Immature natural killer cell (primary cell): ENCODE results near the gene COX5B. TPM values are rescaled to one million over a fixed set of nuclear protein-coding genes. Genes with fewer than 3 reads are reported as not detected.

Source experiments
- DNase-seq, 3 donors: peaks; one replicate each; pipeline ENCODE4 v3.0.0; 2022; ENCODE audit warnings: mixed read lengths in 1 of 3
- H3K27ac Mint-ChIP-seq, 6 donors: one replicate each; pipeline ENCODE4 v1.8.0; 2020; ENCODE audit warnings: mixed read lengths in 6 of 6, mild to moderate bottlenecking in 5 of 6, inconsistent platforms in 4 of 6, moderate library complexity in 3 of 6
- H3K27me3 Mint-ChIP-seq, 3 donors: one replicate each; pipeline ENCODE4 v1.8.0; 2020 to 2021; ENCODE audit warnings: low read depth in 3 of 3, mild to moderate bottlenecking in 3 of 3, mixed read lengths in 3 of 3, moderate library complexity in 3 of 3, inconsistent platforms in 1 of 3
- H3K36me3 Mint-ChIP-seq, 3 donors: one replicate each; pipeline ENCODE4 v1.8.0; 2020; ENCODE audit warnings: mixed read lengths in 3 of 3, inconsistent platforms in 2 of 3, mild to moderate bottlenecking in 2 of 3
- H3K4me1 Mint-ChIP-seq, 2 donors: one replicate each; pipeline ENCODE4 v1.8.0; 2020; ENCODE audit warnings: inconsistent platforms in 2 of 2, mild to moderate bottlenecking in 2 of 2, mixed read lengths in 2 of 2, moderate library complexity in 1 of 2
- H3K4me3 Mint-ChIP-seq, 5 donors: one replicate each; pipeline ENCODE4 v1.8.0; 2020; ENCODE audit warnings: mild to moderate bottlenecking in 5 of 5, mixed read lengths in 5 of 5, inconsistent platforms in 3 of 5, moderate library complexity in 3 of 5
- H3K9me3 Mint-ChIP-seq, 6 donors: one replicate each; pipeline ENCODE4 v1.8.0; 2020; ENCODE audit warnings: mild to moderate bottlenecking in 6 of 6, mixed read lengths in 6 of 6, inconsistent platforms in 4 of 6, moderate library complexity in 3 of 6
- polyA plus RNA-seq, 3 donors: library from polyadenylated mRNA; unstranded; fragments of 300-500 nt; fragmentation: Illumina TruSeq; gene quantifications; one replicate each; pipeline ENCODE4 v1.2.3, GENCODE V29; 2021

COX5B gene
- polyA plus RNA-seq, 3 donors from 2014 or later, result 326 to 501 (median 349) TPM

DNA sequence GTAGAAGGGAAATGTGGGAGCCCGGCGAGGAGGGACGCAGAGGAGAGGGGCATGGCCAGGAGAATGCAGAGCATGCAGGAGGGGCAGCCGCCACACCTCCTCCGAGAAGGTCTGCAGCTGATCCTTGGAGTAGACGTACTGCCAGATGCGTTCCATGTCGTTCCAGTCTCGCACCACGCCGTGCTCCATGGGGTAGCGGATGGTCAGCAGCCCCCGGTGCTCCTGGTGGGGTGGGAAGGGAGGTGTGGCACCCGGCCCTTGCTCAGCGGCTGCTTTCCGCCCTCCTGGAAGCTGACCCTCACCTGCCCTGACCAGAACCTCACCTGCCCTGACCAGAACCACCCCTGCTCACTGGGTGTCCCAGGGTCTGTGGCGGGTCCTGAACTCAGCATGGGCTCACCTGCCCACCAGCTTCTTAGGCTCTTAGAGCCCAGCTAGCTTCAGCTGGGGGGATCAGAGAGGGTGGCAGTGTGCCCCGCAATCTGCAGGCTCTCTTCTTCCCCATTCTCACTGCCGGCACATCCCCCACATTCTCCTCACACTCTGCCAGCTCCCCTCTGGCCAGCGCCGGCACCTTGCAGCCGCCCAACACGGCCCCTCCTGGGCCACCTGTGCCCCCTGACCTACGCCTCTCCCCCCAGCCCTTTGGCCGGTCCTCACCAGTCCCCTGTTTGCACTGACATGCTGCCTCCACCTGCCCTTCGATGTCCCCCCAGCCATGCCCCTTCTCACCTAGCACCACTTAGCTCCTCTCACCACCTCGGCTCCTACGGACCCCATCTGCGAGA, 13.6 kb downstream of the COX5B start:
- peaks cover 0 to 7% (median 5%) of the 10 kb centered on the region in 3 donors for H3K27me3 Mint-ChIP-seq
- no peak overlapping the region for H3K4me3 Mint-ChIP-seq
- DNase-seq, result no peak
- H3K9me3 Mint-ChIP-seq, result peaks cover 0 to 1% (median 0%) of the 10 kb centered on the region in 6 donors
- peaks cover 25 to 31% of the 10 kb centered on the region in 2 donors for H3K4me1 Mint-ChIP-seq
- H3K36me3 Mint-ChIP-seq, result peaks cover 0 to 7% (median 3%) of the 10 kb centered on the region in 3 donors
- no peak overlapping the region for H3K27ac Mint-ChIP-seq

DNA sequence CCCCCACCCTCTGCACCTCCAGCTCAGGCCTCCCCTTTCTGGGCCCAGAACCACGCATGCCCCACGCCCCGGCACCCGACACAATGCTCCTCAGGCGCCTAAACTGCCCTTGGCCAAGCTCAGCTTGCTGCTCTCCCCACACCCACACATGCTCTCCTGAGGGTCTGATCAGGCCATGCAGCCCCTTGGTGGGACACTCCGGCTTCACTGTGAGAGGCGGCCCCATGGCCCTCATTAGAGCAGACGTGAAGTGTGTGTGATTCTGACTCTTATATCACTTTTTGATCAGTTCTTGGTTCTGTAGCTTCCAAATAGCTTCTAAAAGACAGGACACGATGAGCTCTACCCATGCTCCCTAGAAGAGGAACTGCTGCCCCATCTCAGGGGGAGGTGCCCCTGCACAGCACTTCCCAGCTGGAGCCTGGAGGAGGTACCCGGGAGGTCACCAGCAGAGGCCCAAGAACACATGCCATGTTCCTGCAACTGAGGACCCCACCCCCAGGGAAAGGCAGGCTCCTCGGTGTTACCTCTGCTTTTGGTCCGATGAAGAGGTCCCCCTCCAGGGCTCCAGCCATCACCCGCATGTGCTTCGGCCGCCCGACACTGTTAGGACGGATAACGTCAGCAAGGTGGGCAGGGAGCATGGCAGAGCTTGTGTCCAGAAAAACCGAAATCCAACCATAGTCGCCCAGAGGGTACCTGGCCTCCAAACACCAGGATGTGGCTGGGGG, 14.3 kb downstream of the COX5B start:
- Mint-ChIP-seq H3K4me1 (peaks cover 31 to 38% of the 10 kb centered on the region in 2 donors), H3K27me3 (peaks cover 0 to 7% (median 5%) of the 10 kb centered on the region in 3 donors), H3K27ac (no peak overlapping the region), H3K4me3 (no peak overlapping the region), H3K36me3 (peaks cover 0 to 7% (median 3%) of the 10 kb centered on the region in 3 donors), H3K9me3 (peaks cover 0 to 1% (median 0%) of the 10 kb centered on the region in 6 donors)
- no peak for DNase-seq

DNA sequence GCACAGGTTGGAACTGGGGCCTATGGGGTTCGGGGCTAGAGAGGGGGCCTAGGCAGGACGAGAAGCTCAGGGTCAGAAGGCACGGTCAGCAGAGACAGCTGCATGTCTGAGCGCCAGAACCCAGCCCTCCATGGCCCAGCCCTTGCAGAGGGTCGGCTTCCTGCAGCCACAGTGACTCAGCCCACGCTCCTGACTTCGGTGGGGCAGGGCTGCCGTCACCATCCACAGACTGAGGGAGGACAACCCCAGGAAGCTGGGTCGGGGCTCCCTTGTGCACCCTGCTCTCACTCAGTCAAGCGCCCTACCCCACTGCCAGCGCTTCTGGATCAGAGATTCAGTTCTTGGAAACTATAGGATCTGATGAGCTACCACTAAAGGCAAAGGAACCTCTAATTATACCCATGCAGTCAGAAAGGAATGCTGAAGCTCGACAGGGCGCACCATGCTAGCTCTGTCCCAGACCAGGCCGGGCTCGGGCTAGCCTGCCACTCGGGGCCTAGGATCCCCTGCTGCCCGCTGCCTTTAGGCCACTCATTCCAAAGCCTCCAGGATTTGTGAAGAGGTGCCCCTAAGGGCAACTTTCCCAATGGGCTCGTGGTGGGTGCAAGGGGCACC, 15.0 kb downstream of the COX5B start:
- H3K36me3 Mint-ChIP-seq, result peaks cover 0 to 7% (median 3%) of the 10 kb centered on the region in 3 donors
- H3K9me3 Mint-ChIP-seq, result no peaks in the 10 kb centered on the region
- DNase-seq, result no peak
- H3K4me3 Mint-ChIP-seq, result no peak overlapping the region
- H3K27ac Mint-ChIP-seq, result no peak overlapping the region
- peaks cover 31 to 41% of the 10 kb centered on the region in 2 donors for H3K4me1 Mint-ChIP-seq
- H3K27me3 Mint-ChIP-seq, result peaks cover 0 to 7% (median 5%) of the 10 kb centered on the region in 3 donors

DNA sequence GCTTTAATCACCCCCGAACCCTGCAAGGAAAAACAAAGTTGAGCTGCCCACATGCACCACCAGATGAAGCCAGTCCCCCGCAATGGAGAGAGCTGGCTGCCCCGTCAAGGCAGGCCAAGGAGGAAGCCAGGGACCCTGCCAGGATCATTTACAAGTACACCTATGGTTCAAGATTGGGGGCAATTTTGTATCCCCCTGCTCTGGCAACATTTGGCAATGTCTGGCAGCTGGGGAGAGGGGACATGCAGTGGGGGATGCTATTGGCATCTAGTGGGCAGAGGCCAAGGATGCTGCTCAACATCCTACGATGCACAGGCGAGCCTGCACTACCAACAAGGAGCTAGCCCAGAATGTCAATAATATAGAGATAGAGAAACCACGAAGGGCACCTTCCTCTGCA, 16.1 kb downstream of the COX5B start:
- no peaks in the 10 kb centered on the region for H3K9me3 Mint-ChIP-seq
- DNase-seq, result no peak
- H3K36me3 Mint-ChIP-seq, result peaks cover 0 to 7% (median 3%) of the 10 kb centered on the region in 3 donors
- H3K27ac Mint-ChIP-seq, result peak overlapping the region in 5 of 6 donors; percentile 97 to 98 (median 97)
- H3K4me3 Mint-ChIP-seq, result peak overlapping the region; percentile 92 to 95 (median 93)
- peaks cover 2 to 7% (median 5%) of the 10 kb centered on the region in 3 donors for H3K27me3 Mint-ChIP-seq
- peaks cover 31 to 41% of the 10 kb centered on the region in 2 donors for H3K4me1 Mint-ChIP-seq

DNA sequence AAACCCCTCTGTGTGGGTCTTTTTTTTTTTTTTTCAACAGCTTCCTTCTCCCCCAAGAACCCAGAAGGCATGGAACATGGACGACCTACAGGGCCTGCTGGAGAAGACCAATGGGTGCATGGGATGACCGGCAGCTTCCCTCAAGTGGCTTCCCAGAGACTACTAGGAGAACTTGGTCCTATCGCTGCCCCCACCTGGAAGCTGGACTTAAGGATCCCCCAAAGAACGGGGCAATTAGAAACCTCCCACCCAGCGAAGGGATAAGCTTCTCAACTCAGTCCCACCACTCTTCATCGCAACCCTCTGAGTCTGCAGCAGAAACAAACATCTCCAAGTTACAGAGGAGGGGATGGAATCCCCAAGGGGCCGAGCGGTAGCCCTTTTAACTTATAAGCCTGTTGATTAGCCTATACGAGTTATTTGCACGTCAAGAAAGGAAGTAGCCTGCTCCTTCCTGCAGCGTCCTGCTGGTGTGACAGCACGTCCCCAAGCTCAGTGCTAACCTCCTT, 16.6 kb downstream of the COX5B start:
- peak in 1 of 3 donors; percentile 43 for DNase-seq
- H3K27me3 Mint-ChIP-seq, result peaks cover 2 to 7% (median 5%) of the 10 kb centered on the region in 3 donors
- H3K9me3 Mint-ChIP-seq, result no peaks in the 10 kb centered on the region
- peaks cover 0 to 7% (median 3%) of the 10 kb centered on the region in 3 donors for H3K36me3 Mint-ChIP-seq
- H3K27ac Mint-ChIP-seq, result peak overlapping the region; percentile 97 to 98 (median 97)
- H3K4me3 Mint-ChIP-seq, result peak overlapping the region; percentile 92 to 95 (median 93)
- peaks cover 31 to 41% of the 10 kb centered on the region in 2 donors for H3K4me1 Mint-ChIP-seq

DNA sequence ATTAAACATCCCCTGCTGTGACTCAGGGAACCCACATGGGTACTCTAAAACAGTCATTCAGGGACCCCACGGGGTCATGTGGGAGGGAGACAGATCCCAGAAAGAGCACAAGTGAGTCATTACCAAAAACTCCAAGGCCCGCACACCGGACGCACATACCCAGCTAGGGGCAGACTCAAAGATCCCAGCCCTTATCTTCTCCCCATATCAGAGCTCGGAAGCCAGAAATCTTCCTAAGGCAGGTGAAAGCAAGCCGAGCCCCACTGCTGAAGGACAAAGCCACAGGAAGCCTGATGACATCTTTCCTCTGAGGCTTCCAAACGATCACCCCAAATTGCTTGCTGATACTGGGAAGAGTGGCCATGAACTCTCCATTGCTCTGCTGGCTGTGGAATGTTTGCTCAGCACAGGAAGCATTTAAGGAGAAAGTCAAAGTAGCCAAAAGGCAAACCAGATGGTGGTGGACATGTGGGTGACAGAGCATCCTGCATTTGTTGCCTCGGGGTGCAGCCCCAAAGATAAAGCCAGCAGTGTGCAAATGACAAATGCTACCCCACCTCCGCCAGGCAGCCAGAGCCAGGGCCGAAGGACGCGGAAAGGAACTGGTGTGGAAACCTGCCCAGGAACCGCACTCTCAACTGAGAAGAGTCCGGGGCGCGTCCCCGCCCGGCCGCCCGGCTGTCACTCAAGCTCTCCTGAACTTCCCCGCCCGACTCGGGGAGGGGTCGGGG, 17.2 kb downstream of the COX5B start:
- peaks cover 0 to 6% (median 0%) of the 10 kb centered on the region in 3 donors for H3K36me3 Mint-ChIP-seq
- H3K4me1 Mint-ChIP-seq, result peaks cover 31 to 41% of the 10 kb centered on the region in 2 donors
- no peaks in the 10 kb centered on the region for H3K9me3 Mint-ChIP-seq

DNA sequence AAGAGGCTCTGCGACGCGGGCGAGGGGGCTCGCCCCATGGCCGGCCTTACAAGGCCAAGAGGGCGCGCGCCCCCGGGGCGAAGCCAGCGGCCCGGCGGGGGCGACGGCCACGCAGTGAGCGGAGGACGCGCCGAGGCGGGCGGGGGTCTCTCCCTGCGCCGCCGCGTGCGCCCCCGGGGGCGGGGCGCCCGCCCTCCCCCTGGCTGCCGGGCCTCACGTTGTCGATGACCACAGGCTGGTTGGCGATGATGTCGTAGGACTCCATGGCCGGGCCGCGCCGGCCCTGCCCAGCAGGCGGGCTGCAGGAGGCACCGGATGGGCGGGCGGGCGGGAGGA, 17.7 kb downstream of the COX5B start:
- H3K9me3 Mint-ChIP-seq, result no peaks in the 10 kb centered on the region
- peaks cover 0 to under 1% (median 0%) of the 10 kb centered on the region in 3 donors for H3K36me3 Mint-ChIP-seq
- H3K27ac Mint-ChIP-seq, result peak overlapping the region in 2 of 6 donors; percentile 97 to 98

More for the DNA sequence above, 17.2 kb downstream of the COX5B start:
- Mint-ChIP-seq H3K4me3 (peak overlapping the region; percentile 92 to 95 (median 93)), H3K27ac (peak overlapping the region; percentile 97 to 98 (median 97)), H3K27me3 (peaks cover 2 to 7% (median 5%) of the 10 kb centered on the region in 3 donors)
- DNase-seq, result peak; percentile 66 to 76 (median 70)

DNA sequence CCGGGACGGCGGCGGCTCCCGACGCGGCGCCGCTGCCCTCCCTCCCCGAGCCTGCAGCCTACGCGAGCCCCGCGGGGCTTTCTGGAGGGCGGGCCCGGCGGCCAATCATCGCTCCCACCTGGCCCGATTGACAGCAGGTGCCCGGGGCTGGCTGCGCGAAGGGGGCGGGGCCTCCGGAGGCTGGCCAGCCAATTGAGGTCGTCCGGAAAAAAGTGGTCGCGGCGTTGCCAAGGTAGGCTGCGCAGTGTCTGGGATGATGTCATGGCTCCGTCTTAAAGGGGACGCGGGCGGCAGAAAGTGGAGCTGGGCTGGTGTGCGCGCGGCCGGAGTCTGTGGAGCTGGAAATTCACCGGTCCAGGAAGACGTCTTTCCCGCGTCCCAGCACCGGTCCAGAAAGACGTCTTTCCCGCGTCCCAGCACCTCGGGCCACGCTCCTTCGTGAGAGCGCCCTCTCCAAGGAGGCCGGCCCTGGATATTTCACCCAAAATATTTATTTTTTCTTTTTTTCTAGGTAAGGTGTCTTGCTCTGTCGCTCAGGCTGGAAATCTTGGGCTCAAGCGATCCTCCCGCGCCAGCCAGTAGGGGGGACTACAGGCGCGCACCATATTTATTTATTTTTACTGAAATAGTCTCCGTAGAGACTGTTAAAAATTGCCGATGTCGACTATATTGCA, 18.2 kb downstream of the COX5B start, which contains the start of gene ACTR1B:
Gene ACTR1B, minus strand, starts transcription at position 83 of the 674 bp plus-strand sequence. CDS start 154 bp downstream, outside the sequence.
- Mint-ChIP-seq H3K9me3 (no peaks in the 10 kb centered on the region), H3K4me3 (peak within 1 kb of the TSS; percentile 93 to 98 (median 97)), H3K27me3 (peaks cover 2 to 7% (median 5%) of the 10 kb centered on the region in 3 donors)

More for the DNA sequence above, 17.7 kb downstream of the COX5B start:
- no peak for DNase-seq
- Mint-ChIP-seq H3K4me1 (peaks cover 31 to 41% of the 10 kb centered on the region in 2 donors), H3K4me3 (peak overlapping the region; percentile 92 to 95 (median 93)), H3K27me3 (peaks cover 2 to 7% (median 5%) of the 10 kb centered on the region in 3 donors)

DNA sequence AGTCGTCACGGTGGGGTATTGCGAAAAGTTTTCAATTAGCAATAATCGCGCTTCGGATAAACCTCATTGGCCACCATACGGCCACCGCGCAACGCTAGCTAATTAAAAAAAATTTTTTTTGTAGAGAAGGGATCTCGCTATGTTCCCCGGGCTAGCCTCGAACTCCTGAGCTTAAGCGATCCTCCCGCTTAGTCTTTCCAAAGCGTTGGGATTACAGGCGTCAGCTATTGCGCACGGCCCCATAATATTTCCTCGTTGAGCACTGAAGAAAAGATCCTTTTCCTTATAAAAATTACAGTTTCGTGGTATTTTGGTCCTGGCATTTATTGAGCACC, 18.7 kb downstream of the COX5B start:
- Mint-ChIP-seq H3K9me3 (no peaks in the 10 kb centered on the region), H3K36me3 (no peaks in the 10 kb centered on the region), H3K4me3 (peak overlapping the region; percentile 88 to 98 (median 97))

More for the DNA sequence above, 18.2 kb downstream of the COX5B start, which contains the start of gene ACTR1B:
- Mint-ChIP-seq H3K36me3 (no peaks in the 10 kb centered on the region), H3K27ac (peak within 1 kb of the TSS; percentile 97 to 99 (median 98)), H3K4me1 (peaks cover 31 to 41% of the 10 kb centered on the region in 2 donors)
- DNase-seq, result peak; percentile 98

DNA sequence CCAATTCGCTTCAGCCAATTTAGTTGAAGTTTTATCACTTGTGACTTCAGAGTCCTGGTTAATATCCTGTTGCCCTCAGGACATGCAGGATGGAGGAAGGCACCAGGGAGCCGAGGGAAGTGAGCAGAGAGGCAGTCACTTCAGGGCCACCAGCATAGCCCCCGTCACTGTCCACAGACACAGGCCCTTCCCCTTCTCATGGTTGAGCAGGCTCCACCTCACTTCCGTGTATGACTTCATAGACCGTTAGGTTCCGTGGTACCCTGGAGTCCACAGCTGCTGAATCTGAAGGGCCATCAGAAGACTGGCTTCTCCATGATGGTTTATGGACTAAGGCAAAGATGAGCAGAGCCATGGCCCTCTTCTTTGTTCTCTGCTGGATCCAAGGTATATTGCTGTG, 23.6 kb downstream of the COX5B start, which contains the start of gene C2orf92:
Gene C2orf92, plus strand, starts transcription at position 266 of the 400 bp plus-strand sequence. Its CDS starts 76 bp downstream, at position 342.
- Mint-ChIP-seq H3K27ac (no peak within 1 kb of the TSS), H3K9me3 (no peaks in the 10 kb centered on the region), H3K36me3 (no peaks in the 10 kb centered on the region), H3K27me3 (peaks cover 0 to 3% (median 0%) of the 10 kb centered on the region in 3 donors), H3K4me3 (no peak within 1 kb of the TSS), H3K4me1 (peaks cover 7 to 10% of the 10 kb centered on the region in 2 donors)
- no peak for DNase-seq

More for the DNA sequence above, 18.7 kb downstream of the COX5B start:
- peaks cover 2 to 7% (median 5%) of the 10 kb centered on the region in 3 donors for H3K27me3 Mint-ChIP-seq
- DNase-seq, result no peak
- peak overlapping the region; percentile 95 to 99 (median 97) for H3K27ac Mint-ChIP-seq
- peaks cover 31 to 41% of the 10 kb centered on the region in 2 donors for H3K4me1 Mint-ChIP-seq

DNA sequence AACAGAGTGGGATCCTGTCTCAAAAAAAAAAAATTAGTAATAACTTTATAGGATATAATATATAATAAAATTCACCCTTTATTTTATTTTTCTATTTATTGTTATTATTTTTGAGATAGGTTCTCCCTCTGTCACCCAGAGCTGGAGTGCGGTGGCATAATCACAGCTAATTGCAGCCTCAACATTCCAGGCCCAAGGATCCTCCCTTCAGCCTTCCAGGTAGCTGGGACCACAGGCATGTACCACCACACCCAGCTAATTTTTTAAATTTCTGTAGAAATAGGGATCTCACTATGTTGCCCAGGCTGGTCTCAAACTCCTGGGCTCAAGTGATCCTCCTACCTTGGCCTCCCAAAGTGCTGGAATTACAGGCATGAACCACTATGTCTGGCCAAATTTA, 24.6 kb downstream of the COX5B start:
- H3K4me1 Mint-ChIP-seq, result peaks cover 0 to under 1% of the 10 kb centered on the region in 2 donors

DNA sequence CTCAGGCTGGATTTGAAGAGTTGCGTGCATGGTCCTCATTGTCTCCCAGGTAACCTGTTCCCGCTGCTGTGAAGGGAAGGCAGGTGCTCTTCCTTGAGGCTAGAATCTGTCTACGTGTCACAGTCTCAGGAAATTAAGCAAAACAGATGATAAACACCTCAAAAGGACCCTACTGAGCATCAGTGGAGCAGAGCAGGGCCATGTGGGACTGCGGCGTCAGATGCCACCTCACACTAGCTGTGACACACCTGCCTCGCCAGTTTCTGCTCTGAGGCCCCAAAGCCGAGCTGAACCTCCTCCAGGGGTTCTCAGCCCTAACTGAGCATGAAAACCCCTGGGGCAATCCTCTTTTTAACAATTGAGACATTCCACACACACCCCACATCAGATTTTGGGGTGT, 25.7 kb downstream of the COX5B start:
- Mint-ChIP-seq H3K4me1 (no peaks in the 10 kb centered on the region), H3K36me3 (no peaks in the 10 kb centered on the region), H3K4me3 (no peak overlapping the region), H3K27ac (no peak overlapping the region), H3K27me3 (peaks cover 0 to 2% (median 0%) of the 10 kb centered on the region in 3 donors), H3K9me3 (no peaks in the 10 kb centered on the region)
- no peak for DNase-seq

More for the DNA sequence above, 24.6 kb downstream of the COX5B start:
- H3K27me3 Mint-ChIP-seq, result peaks cover 0 to 3% (median 0%) of the 10 kb centered on the region in 3 donors
- no peak overlapping the region for H3K27ac Mint-ChIP-seq
- no peak for DNase-seq
- no peaks in the 10 kb centered on the region for H3K9me3 Mint-ChIP-seq
- no peak overlapping the region for H3K4me3 Mint-ChIP-seq
- no peaks in the 10 kb centered on the region for H3K36me3 Mint-ChIP-seq
